GDM1 (cell line): ENCODE data around the gene CIDEB.

Experiments
- DNase-seq: peaks from one replicate; lab custom pipeline; 2025; lab: John Stamatoyannopoulos, UW

The CIDEB gene

DNA sequence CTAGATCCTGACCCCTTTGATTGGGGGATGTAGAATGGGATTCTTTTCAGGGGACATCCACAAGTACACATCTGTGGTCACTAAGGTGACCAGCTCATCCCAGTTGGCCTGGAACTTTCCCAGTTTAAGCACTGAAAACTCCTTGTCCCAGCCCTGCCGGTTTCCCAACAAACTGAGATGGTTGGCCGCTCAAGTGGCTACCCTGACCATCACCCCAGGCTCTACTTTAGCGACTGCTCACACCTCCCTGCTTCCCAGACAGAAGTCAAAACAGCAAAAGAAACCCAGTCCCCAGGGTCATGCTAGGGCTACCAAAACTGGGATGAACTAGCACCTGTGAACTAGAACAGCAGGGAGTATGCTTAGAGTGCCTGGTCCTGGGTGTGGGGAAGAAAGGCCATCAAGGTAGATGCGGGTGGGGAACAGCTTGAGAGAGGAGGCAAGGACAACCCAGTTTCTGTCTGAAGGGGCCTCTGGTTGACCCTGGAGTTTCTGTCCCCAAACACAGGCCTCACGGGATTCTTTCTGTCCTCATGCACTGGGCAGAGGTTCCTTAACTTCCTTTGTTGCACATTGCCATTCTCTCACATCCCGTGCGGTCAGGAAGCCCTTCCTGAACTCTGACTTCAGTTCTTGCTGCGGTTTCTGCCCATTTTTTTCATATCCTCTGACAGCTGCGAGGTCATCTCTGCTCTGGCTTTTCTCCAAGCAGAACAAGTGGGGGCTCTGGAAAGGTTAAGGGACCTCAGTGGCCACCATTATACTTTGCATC, 5.1 kb upstream of the CIDEB start:
- peak; percentile 92 for DNase-seq

DNA sequence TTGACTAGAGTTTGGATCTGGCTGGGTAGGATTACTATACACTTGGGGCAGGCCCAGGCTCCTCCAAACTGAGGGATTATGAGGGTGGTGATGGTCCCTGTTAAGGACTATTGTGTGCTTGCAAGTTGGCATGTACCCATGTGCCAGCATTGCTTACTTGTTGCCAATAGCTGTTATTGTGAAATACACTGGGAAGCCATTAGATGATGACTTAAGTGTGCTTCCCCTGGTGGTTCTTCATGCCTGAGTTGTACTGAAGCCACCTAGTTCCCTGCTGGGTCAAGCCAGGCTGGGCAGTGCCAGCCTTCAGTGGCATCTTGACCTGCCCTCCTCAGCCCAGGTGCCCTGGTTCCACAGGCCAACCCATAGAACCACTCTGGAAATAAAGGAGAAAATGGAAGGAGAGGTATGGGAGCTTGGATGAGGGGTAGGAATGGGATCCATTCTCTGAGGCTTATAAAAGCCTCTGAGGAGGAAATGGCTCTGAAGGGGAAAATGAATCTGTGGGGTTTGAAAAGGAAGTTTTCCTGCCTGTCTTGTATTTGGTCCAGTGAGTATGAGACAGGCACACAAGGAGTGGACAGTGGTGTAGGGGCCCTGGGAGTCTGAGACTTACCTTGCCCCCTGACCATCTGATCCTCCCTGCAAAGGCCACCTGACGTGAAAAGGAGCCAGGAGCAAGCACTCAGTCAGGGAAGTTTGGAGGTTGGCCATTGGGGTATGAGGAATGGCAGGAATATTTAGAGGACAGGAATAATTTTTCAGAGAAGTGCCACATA, 4.2 kb upstream of the CIDEB start:
- DNase-seq: no peak

- peak; percentile 65 for DNase-seq
These were observed 3.1 kb upstream of the CIDEB start, which contains the start of gene LTB4R for GRCh38 chr14:24310646-24311604. TSS of gene LTB4R (plus strand) at chr14:24311502. CDS start at chr14:24315652, 4,150 bp downstream.

DNA sequence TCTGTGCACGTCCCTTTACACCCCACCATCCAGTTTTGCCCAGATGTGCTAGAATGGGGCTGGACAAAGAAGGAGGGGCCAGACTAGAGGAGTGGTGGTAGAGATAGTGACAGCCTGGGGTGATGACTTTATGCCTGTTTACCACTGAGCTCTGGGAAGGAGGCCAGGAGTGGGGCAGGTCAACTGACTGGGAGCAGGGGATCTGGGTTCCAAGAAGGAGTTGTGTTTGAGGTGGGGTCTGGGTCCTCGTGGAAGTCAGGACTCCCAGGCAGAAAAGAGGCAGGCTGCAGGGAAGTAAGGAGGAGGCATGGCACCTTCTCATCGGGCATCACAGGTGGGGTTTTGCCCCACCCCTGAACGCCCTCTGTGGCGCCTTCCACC, 2.5 kb upstream of the CIDEB start:
- DNase-seq: no peak

GRCh38 chr14:24309538-24310264, 1.9 kb upstream of the CIDEB start, which contains the start of gene LTB4R2:
TSS of gene LTB4R2 (plus strand) at chr14:24310140. CDS start at chr14:24310665, 525 bp downstream.
- no peak for DNase-seq

DNA sequence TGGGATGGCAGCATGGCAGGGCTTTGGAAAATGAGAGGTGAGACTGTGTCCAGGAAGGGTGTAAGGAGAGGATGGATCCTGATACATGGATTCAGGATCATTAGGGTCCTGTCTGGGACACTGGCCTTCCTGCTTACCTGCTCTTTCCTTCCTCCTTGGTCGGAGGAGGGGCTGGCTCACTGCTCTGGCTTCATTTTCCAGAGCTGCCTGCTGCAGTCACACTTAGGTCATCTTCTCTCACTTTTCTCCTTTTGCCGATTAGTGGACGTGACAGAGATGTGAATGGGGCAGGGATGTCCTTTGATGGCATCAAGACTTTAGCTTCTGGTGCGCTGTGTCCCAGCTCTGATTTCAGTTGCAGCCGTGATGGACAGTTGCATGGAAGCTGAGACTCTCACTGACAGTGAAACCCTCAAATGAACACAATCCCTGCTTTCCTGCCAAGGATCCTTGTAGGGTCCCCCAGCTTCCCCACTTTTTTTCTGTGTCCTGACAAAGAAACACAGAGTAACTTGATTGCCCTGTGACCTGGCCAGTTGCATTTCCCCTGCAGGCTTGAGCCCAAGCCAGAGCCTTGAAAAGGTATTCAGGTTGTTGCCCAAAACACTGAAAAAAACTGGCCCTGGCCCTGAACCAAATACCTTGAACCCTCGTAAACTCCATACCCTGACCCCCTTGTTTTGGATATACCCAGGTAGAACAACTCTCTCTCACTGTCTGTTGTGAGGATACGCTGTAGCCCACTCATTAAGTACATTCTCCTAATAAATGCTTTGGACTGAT, 756 bp upstream of the CIDEB start:
- no peak for DNase-seq

GRCh38 chr14:24307156-24307574, 612 bp downstream of the CIDEB start:
- DNase-seq: no peak

GRCh38 chr14:24304019-24304387, 3.8 kb downstream of the CIDEB start:
- DNase-seq: no peak

DNA sequence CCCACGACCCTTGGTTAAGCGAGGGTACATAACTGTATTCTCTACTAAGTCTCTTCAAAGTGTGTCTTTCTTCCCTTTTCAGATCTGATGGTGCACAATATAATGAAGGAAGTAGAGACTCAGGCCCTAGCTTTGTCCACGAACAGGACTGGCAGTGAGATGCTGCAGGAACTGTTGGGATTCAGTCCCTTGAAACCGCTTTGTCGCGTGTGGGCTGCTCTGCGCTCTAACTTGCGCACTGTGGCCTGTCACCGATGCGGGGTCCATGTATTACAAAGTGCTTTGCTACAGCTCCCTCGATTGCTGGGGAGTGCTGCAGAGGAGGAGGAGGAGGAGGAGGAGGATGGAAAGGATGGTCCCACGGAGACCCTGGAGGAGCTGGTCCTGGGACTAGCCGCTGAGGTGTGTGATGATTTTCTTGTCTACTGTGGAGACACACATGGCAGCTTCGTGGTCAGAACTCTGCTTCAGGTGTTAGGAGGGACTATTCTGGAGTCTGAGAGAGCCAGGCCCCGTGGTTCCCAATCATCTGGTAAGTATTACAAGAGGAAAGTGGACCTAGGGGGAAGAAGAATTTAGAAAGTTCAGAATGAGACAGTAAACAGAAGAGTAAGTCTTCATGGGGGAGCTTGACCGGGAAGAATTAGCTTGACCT, 7.3 kb downstream of the CIDEB start:
- no peak for DNase-seq

DNA sequence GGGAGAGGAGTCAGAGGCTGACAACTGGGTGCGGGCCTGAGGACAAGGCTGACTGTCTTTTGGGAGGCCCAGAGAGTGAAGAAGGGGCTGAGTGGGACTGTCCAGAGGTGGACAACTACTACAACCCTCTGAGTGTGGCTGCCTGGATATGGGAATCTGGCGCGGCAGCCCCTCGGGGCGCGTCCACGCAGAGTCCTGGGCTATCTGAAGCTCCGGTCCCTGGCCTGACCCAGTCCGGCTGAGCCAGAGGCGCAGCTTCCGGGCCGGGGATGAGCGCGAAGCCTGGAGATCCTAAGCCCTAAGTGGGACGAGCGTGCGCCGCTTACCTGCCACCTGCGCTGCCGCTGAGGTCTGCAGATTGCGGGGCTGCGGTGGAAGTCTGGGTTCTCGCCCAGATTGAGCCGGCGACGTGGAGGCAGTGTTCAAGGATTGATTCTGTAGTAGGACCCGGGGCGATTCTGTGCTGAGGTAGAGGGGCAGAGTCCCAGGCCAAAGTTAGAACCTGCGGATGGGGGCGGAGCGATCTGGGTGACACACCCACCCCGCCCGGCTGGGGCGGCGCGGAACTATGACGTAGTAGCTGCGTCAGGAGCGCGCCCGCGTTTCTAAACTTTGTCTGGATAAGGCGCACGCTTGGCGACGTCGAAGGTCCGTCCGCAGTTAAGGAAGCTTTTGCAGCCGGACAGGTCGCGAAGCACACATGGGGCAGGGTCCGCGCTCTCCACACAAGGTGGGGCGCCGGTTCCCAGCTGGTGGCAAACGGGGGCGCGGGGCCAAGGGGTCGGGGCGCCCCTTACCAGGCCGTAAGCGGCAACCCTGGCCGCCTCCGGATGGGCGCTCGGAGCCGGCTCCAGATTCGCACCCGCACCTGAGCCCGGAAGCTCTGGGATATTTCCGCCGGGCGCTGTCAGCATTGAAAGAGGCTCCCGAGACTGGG, 8.3 kb downstream of the CIDEB start, which contains the start of the genes DHRS1 and NOP9:
TSS of gene DHRS1 (minus strand) at position 526 of the 937 bp plus-strand sequence. CDS start 674 bp downstream, outside the sequence.
TSS of gene NOP9 (plus strand) at position 596 of the 937 bp plus-strand sequence. CDS start at position 701, 105 bp downstream.
- peak; percentile 81 for DNase-seq

DNA sequence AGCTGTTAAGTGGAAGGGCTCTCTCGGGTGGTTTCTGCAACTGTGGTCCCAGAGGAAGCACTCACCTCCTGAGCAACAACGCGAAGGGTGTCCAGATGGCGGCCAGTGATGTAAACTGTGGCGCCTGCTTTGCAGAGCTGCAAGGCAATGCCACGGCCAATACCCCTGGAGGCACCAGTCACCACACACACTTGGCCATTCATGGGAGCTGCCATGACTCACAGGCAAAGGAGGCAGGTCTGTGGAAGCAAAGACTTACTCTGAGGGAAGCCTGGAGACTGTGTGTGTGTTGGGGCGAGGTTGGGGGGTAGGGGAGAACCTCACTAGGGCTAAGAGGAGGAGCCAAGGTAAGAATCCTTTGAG, 8.9 kb downstream of the CIDEB start:
- DNase-seq: no peak

GRCh38 chr14:24297190-24297964, 10.4 kb downstream of the CIDEB start:
- DNase-seq: peak; percentile 12

GRCh38 chr14:24296341-24297157, 11.2 kb downstream of the CIDEB start:
- peak; percentile 60 for DNase-seq

GRCh38 chr14:24293525-24293924, 14.3 kb downstream of the CIDEB start:
- DNase-seq: no peak

GRCh38 chr14:24292118-24292807, 15.5 kb downstream of the CIDEB start:
- no peak for DNase-seq

GRCh38 chr14:24291446-24292117, 16.2 kb downstream of the CIDEB start:
- DNase-seq: no peak
